H1 (cell line): ENCODE results near the gene SLC25A15. TPM values are rescaled to one million over a fixed set of nuclear protein-coding genes. Genes with fewer than 3 reads are reported as not detected.

Source experiments
- CTCF ChIA-PET: fragments of 300-600 bp; sonication (Branson Sonifier 250); formaldehyde crosslinking; loops from one replicate; lab custom pipeline; 2021; ENCODE audit not compliant: partially characterized antibody; lab: Charles Lee
- POLR2A ChIA-PET: fragments of 300-600 bp; sonication (Branson Sonifier 250); formaldehyde crosslinking; loops from one replicate; lab custom pipeline; 2021; ENCODE audit warnings: inconsistent platforms; ENCODE audit not compliant: partially characterized antibody; lab: Charles Lee
- DNase-seq, 2 experiments: peaks; one replicate each; pipeline versions ENCODE4 v3.0.0 to v3.0.0-alpha.2; 2010 to 2022; ENCODE audit warnings: low spot score in 2 of 2, low read depth in 1 of 2, mixed read lengths in 1 of 2
- FAIRE-seq: peaks from 2 replicates; lab custom pipeline; 2011; peaks lifted over from hg19 to GRCh38; lab: Jason Lieb, UNC
- H2AFZ ChIP-seq: 2 replicates; pipeline ENCODE4 v1.8.1; 2012; ENCODE audit warnings: low read length, inconsistent platforms
- H2AK5ac ChIP-seq: 2 replicates; pipeline ENCODE4 v1.6.1; 2013; ENCODE audit warnings: low read depth, low read length
- H2BK120ac ChIP-seq: replicated peaks from 2 replicates; pipeline ENCODE3; 2013; ENCODE audit warnings: low read depth, low read length, inconsistent platforms
- H2BK12ac ChIP-seq: 2 replicates; pipeline ENCODE4 v1.6.1; 2013; ENCODE audit warnings: low read depth, low read length
- H2BK15ac ChIP-seq: 2 replicates; pipeline ENCODE4 v1.6.1; 2013; ENCODE audit warnings: low read length
- H2BK20ac ChIP-seq: 2 replicates; pipeline ENCODE4 v1.6.1; 2013; ENCODE audit warnings: low read length
- H2BK5ac ChIP-seq: 2 replicates; pipeline ENCODE4 v1.6.1; 2013; ENCODE audit warnings: low read depth, low read length
- H3K14ac ChIP-seq: 2 replicates; pipeline ENCODE4 v1.6.1; 2013; ENCODE audit warnings: inconsistent platforms; ENCODE audit not compliant: insufficient read length
- H3K18ac ChIP-seq: 2 replicates; pipeline ENCODE4 v1.6.1; 2013; ENCODE audit warnings: low read length; ENCODE audit errors: extremely low read depth
- H3K23ac ChIP-seq: 2 replicates; pipeline ENCODE4 v1.6.1; 2013; ENCODE audit warnings: inconsistent platforms; ENCODE audit not compliant: insufficient read length
- H3K23me2 ChIP-seq: 2 replicates; pipeline ENCODE4 v1.6.1; 2013; ENCODE audit warnings: low read depth, low read length
- H3K27ac ChIP-seq: 2 replicates; pipeline ENCODE4 v1.6.1; 2011; ENCODE audit warnings: low read depth, low read length, inconsistent platforms
- H3K27me3 ChIP-seq, 4 experiments: replicated peaks in 1 of 4; 1 replicate in 1 of 4; 2 replicates in 3 of 4; pipeline versions ENCODE4 v1.6.1 to v1.8.1; 2011 to 2013; ENCODE audit warnings: low read length in 3 of 4, mild to moderate bottlenecking in 3 of 4, inconsistent platforms in 2 of 4, mixed read lengths in 2 of 4, moderate library complexity in 1 of 4; ENCODE audit not compliant: control insufficient read depth in 3 of 4, insufficient read depth in 3 of 4; ENCODE audit errors: extremely low read depth in 1 of 4
- H3K36me3 ChIP-seq, 4 experiments: 2 replicates each; pipeline versions ENCODE4 v1.6.1 to v1.8.1; 2011 to 2013; ENCODE audit warnings: mild to moderate bottlenecking in 4 of 4, low read length in 3 of 4, moderate library complexity in 2 of 4, control low read depth in 1 of 4, inconsistent platforms in 1 of 4; ENCODE audit not compliant: insufficient read depth in 4 of 4, control insufficient read depth in 2 of 4
- H3K4ac ChIP-seq: replicated peaks from 2 replicates; pipeline ENCODE3; 2013; ENCODE audit warnings: low read length, low read depth, mixed read lengths, inconsistent platforms; ENCODE audit not compliant: insufficient read length
- H3K4me1 ChIP-seq, 4 experiments: replicated peaks in 1 of 4; 1 replicate in 1 of 4; 2 replicates in 3 of 4; pipeline versions ENCODE4 v1.6.1 to v1.8.1; 2011 to 2013; ENCODE audit warnings: low read length in 3 of 4, inconsistent platforms in 2 of 4, mixed read lengths in 1 of 4; ENCODE audit not compliant: insufficient read depth in 4 of 4, control insufficient read depth in 3 of 4
- H3K4me2 ChIP-seq, 2 experiments: 2 replicates each; pipeline versions ENCODE4 v1.6.1 to v1.8.1; 2011 to 2013; ENCODE audit warnings: low read depth in 2 of 2, low read length in 2 of 2, control low read depth in 1 of 2, inconsistent platforms in 1 of 2, mild to moderate bottlenecking in 1 of 2; ENCODE audit not compliant: insufficient read depth in 1 of 2
- H3K4me3 ChIP-seq, 4 experiments: fragments of 200-600, 300-600 bp in 1 of 4; sonication (generic), shearing (Covaris generic), sonication (Bioruptor Twin) in 1 of 4; 2 replicates each; pipeline versions ENCODE4 v1.5.1 to v1.8.1; 2011 to 2016; ENCODE audit warnings: low read length in 4 of 4, low read depth in 3 of 4, control low read depth in 2 of 4, inconsistent platforms in 2 of 4, mild to moderate bottlenecking in 2 of 4, mixed read lengths in 1 of 4, moderate library complexity in 1 of 4; ENCODE audit not compliant: insufficient read depth in 2 of 4; ENCODE audit errors: extremely low read depth in 1 of 4
- H3K56ac ChIP-seq: replicated peaks from 2 replicates; pipeline ENCODE3; 2013; ENCODE audit warnings: low read depth, mild to moderate bottlenecking, mixed read lengths, low read length, inconsistent platforms; ENCODE audit not compliant: insufficient read length
- H3K79me1 ChIP-seq: 2 replicates; pipeline ENCODE4 v1.6.1; 2013; ENCODE audit warnings: low read depth, low read length, control low read depth
- H3K79me2 ChIP-seq, 2 experiments: 2 replicates each; pipeline versions ENCODE4 v1.6.1 to v1.8.1; 2012 to 2013; ENCODE audit warnings: low read length in 2 of 2, mild to moderate bottlenecking in 2 of 2, inconsistent platforms in 1 of 2; ENCODE audit not compliant: insufficient read depth in 2 of 2, control insufficient read depth in 1 of 2
- H3K9ac ChIP-seq, 4 experiments: replicated peaks in 1 of 4; 1 replicate in 1 of 4; 2 replicates in 3 of 4; pipeline versions ENCODE4 v1.6.1 to v1.8.1; 2011 to 2013; ENCODE audit warnings: low read depth in 3 of 4, low read length in 3 of 4, control low read depth in 2 of 4, mild to moderate bottlenecking in 2 of 4, moderate library complexity in 2 of 4, inconsistent platforms in 1 of 4; ENCODE audit errors: extremely low read depth in 1 of 4
- H3K9me3 ChIP-seq, 2 experiments: 2 replicates each; pipeline versions ENCODE4 v1.6.1 to v1.8.1; 2012 to 2013; ENCODE audit warnings: mild to moderate bottlenecking in 2 of 2, moderate library complexity in 2 of 2, control low read depth in 1 of 2, inconsistent platforms in 1 of 2, low read depth in 1 of 2, low read length in 1 of 2, mixed read lengths in 1 of 2; ENCODE audit not compliant: insufficient read depth in 2 of 2
- H4K20me1 ChIP-seq, 2 experiments: replicated peaks in 1 of 2; 2 replicates each; pipeline versions ENCODE3 to v1.8.1; 2011 to 2013; ENCODE audit warnings: inconsistent platforms in 2 of 2, low read length in 2 of 2, mild to moderate bottlenecking in 1 of 2; ENCODE audit not compliant: insufficient read depth in 2 of 2, control insufficient read depth in 1 of 2
- H4K5ac ChIP-seq: 2 replicates; pipeline ENCODE4 v1.6.1; 2013; ENCODE audit warnings: low read length, low read depth, mixed read lengths, inconsistent platforms; ENCODE audit not compliant: insufficient read length
- H4K8ac ChIP-seq: 2 replicates; pipeline ENCODE4 v1.8.0; 2013; ENCODE audit warnings: mild to moderate bottlenecking, moderate library complexity, low read length, inconsistent platforms; ENCODE audit not compliant: insufficient read depth; ENCODE audit errors: extremely low read depth
- H4K91ac ChIP-seq: replicated peaks from 2 replicates; pipeline ENCODE3; 2013; ENCODE audit warnings: low read length, mixed read lengths, inconsistent platforms; ENCODE audit not compliant: insufficient read length
- BRCA1 ChIP-seq: IDR thresholded peaks from 2 replicates; pipeline ENCODE4 v1.6.1; 2012; ENCODE audit warnings: low read depth, low read length, improper control_type of control experiment
- CBX8 ChIP-seq: fragments of 300-800, 300-1000 bp; sonication (generic); IDR thresholded peaks from 2 replicates; pipeline ENCODE4 v1.7.1; 2016; ENCODE audit warnings: low read depth, low read length, borderline replicate concordance
- CHD1 ChIP-seq: IDR thresholded peaks from 2 replicates; pipeline ENCODE4 v1.6.1; 2012; ENCODE audit warnings: low read depth, low read length, improper control_type of control experiment
- CHD2 ChIP-seq: IDR thresholded peaks from 2 replicates; pipeline ENCODE4 v1.6.1; 2012; ENCODE audit warnings: low read length, improper control_type of control experiment
- EGR1 ChIP-seq: IDR thresholded peaks from 2 replicates; pipeline ENCODE4 v1.6.1; 2011; ENCODE audit warnings: low read depth, low read length, borderline replicate concordance
- KDM5A ChIP-seq: fragments of 200-600 bp; IDR thresholded peaks from 2 replicates; pipeline ENCODE4 v1.7.1; 2012; ENCODE audit warnings: mild to moderate bottlenecking, low read length, inconsistent platforms, mixed read lengths
- NANOG ChIP-seq: IDR thresholded peaks from 2 replicates; pipeline ENCODE4 v1.6.1; 2011; ENCODE audit warnings: low read length, low read depth, mild to moderate bottlenecking, inconsistent platforms; ENCODE audit not compliant: insufficient read depth, poor library complexity, severe bottlenecking
- RNF2 ChIP-seq: fragments of 200-900, 300-1000 bp; sonication (generic); IDR thresholded peaks from 2 replicates; pipeline ENCODE4 v1.7.1; 2016; ENCODE audit warnings: borderline replicate concordance, low read depth, mild to moderate bottlenecking, antibody characterized with exemption, low read length; ENCODE audit not compliant: poor library complexity, severe bottlenecking; ENCODE audit errors: missing control alignments
- SIRT6 ChIP-seq: IDR thresholded peaks from one replicate; pipeline ENCODE4 v1.7.1; 2012; ENCODE audit warnings: low read length, inconsistent platforms
- SIX5 ChIP-seq: IDR thresholded peaks from 2 replicates; pipeline ENCODE4 v1.6.1; 2011; ENCODE audit warnings: mild to moderate bottlenecking, low read depth, low read length
- SUZ12 ChIP-seq: fragments of 200-600 bp; sonication (generic); IDR thresholded peaks from 2 replicates; pipeline ENCODE4 v1.6.1; 2012; ENCODE audit warnings: mild to moderate bottlenecking, inconsistent platforms, low read length, moderate library complexity, mixed read lengths
- TCF12 ChIP-seq: IDR thresholded peaks from 2 replicates; pipeline ENCODE4 v1.6.1; 2011; ENCODE audit warnings: low read depth, mild to moderate bottlenecking, low read length
- USF2 ChIP-seq: IDR thresholded peaks from 2 replicates; pipeline ENCODE4 v1.6.1; 2011; ENCODE audit warnings: low read length, improper control_type of control experiment
- WGBS, 2 experiments: shearing (Covaris generic) in 1 of 2; methylation state at CpG; one replicate each; pipeline versions ENCODE4 v1.1.6 to v1.1.7; 2013 to 2015; ENCODE audit warnings: low lambda C conversion rate in 2 of 2, mixed read lengths in 2 of 2, inconsistent platforms in 1 of 2, low coverage in 1 of 2, missing lambda C conversion rate in 1 of 2; ENCODE audit not compliant: insufficient replicate concordance in 2 of 2, insufficient coverage in 1 of 2, insufficient read length in 1 of 2; ENCODE audit errors: extremely low coverage in 1 of 2, missing lambda C conversion rate in 1 of 2; 5-methylcytosine and 5-hydroxymethylcytosine counted together
- polyA plus RNA-seq, 7 experiments: library from polyadenylated mRNA; depleted of rRNA in 3 of 7; stranded (reverse) in 5 of 7; unstranded in 2 of 7; fragments of >200 nt in 5 of 7; fragments of 200-250 nt in 2 of 7; gene quantifications; 1 replicate in 5 of 7; 2 replicates in 1 of 7; 4 replicates in 1 of 7; pipeline versions ENCODE4 v1.2.1 to v1.2.3, GENCODE V29; 2011 to 2013; ENCODE audit warnings: missing spikeins in 2 of 7, mixed read lengths in 2 of 7
- total RNA-seq: library from RNA; stranded (reverse); fragmentation: NEBNext Ultra II Directional; extraction: Animal tissue kit (Norgen Biotek cat#: 25700); gene quantifications from 2 replicates; pipeline ENCODE4 v1.2.1, GENCODE V29; 2021

The SLC25A15 gene
- total and polyA plus RNA-seq, 2 of the 8 experiments (the other 6 are each of a cell fraction or from before 2014, with no cell fraction given), result 12.4 to 23.4 TPM

- Histone ChIP-seq H3K36me3 (no peaks in the 10 kb centered on the region), H2BK5ac (no peak overlapping the region), H3K18ac (no peak overlapping the region), H3K9me3 (no peaks in the 10 kb centered on the region), H4K5ac (no peak overlapping the region), H4K8ac (no peak overlapping the region), H3K79me2 (no peaks in the 10 kb centered on the region), H3K23me2 (no peaks in the 10 kb centered on the region), H4K91ac (no peak overlapping the region), H3K27ac (no peak overlapping the region), H2BK20ac (no peak overlapping the region), H2BK12ac (no peak overlapping the region), H3K79me1 (no peaks in the 10 kb centered on the region), H3K4me3 (no peak overlapping the region), H2BK15ac (no peak overlapping the region), H2AK5ac (no peak overlapping the region), H3K9ac (no peak overlapping the region), H3K14ac (no peak overlapping the region), H3K56ac (no peak overlapping the region), H3K4me2 (no peak overlapping the region), H2AFZ (no peak overlapping the region), H2BK120ac (no peak overlapping the region), H3K4me1 (no peaks in the 10 kb centered on the region; a peak in 1 of 7 replicates), H4K20me1 (no peaks in the 10 kb centered on the region), H3K4ac (no peak overlapping the region), H3K23ac (no peak overlapping the region), H3K27me3 (no peaks in the 10 kb centered on the region)
- no peak for DNase-seq
- POLR2A ChIA-PET, result interaction anchor here (0.7 to 2.3 kb wide), 2 partner anchors 10 to 54 kb away, joined by 3 to 10 read pairs; partner anchors contain the start of gene SLC25A15
- CTCF ChIA-PET, result interaction anchor here (0.6 to 5.3 kb wide), 7 partner anchors 9 to 250 kb away, joined by 3 to 38 read pairs (median 4); partner anchors contain the start of gene SLC25A15
- WGBS, 2 experiments, result 92% methylated on average over 5 of the region's 5 CpGs; no CpG with 5 or more reads in 1 of the 2 experiments
- FAIRE-seq, result no peak
- TF ChIP-seq NANOG (no peak), BRCA1 (no peak), USF2 (no peak), KDM5A (no peak), EGR1 (no peak), TCF12 (no peak), SIX5 (no peak), CHD1 (no peak), RNF2 (no peak), CHD2 (no peak), SUZ12 (no peak), CBX8 (no peak), SIRT6 (no peak)
Measured at GRCh38 chr13:40779796-40780285, 9.6 kb upstream of the SLC25A15 start.
